Gastroesophageal sphincter (tissue), 4 donors: ENCODE data around the gene PAPPA. TPM values are rescaled to one million over a fixed set of nuclear protein-coding genes. Genes with fewer than 3 reads are reported as not detected.

ENCODE experiments used
- ATAC-seq: fragments of 150-250 bp; one replicate; pipeline ENCODE4 v1.9.1; 2016; ENCODE audit warnings: mild to moderate bottlenecking, moderate library complexity
- H3K27ac ChIP-seq, 4 donors: fragments of 200-600 bp; sonication (generic) in 3 of 4; 1 replicate in 3 of 4; 2 replicates in 1 of 4; pipeline ENCODE4 v1.5.1; 2016 to 2019
- H3K27me3 ChIP-seq: fragments of 200-600 bp; sonication (generic); one replicate; pipeline ENCODE4 v1.5.1; 2019
- H3K36me3 ChIP-seq, 2 donors: fragments of 200-600 bp; sonication (generic); one replicate each; pipeline ENCODE4 v1.5.1; 2019; ENCODE audit warnings: control low read depth in 1 of 2
- H3K4me1 ChIP-seq, 3 donors: fragments of 200-600 bp; sonication (generic); 1 replicate in 2 of 3; 2 replicates in 1 of 3; pipeline ENCODE4 v1.5.1; 2016 to 2019; ENCODE audit warnings: control low read depth in 2 of 3
- H3K4me3 ChIP-seq, 2 donors: fragments of 200-600 bp; sonication (generic); one replicate each; pipeline ENCODE4 v1.5.1; 2019; ENCODE audit warnings: mild to moderate bottlenecking in 1 of 2, moderate library complexity in 1 of 2
- H3K9me3 ChIP-seq, 3 donors: fragments of 200-600 bp; sonication (generic); one replicate each; pipeline ENCODE4 v1.5.1; 2017 to 2019; ENCODE audit warnings: control low read depth in 2 of 3
- EP300 ChIP-seq: sonication (generic); formaldehyde crosslinking; IDR thresholded peaks from one replicate; pipeline ENCODE4 v1.6.1; 2017; ENCODE audit warnings: antibody characterized with exemption, mild to moderate bottlenecking
- POLR2A ChIP-seq, 2 donors: fragments of 450-650 bp; IDR thresholded peaks; one replicate each; pipeline ENCODE4 v1.6.1; 2017; ENCODE audit warnings: antibody characterized with exemption in 2 of 2, mild to moderate bottlenecking in 2 of 2, moderate library complexity in 1 of 2
- POLR2AphosphoS5 ChIP-seq: sonication (generic); formaldehyde crosslinking; IDR thresholded peaks from one replicate; pipeline ENCODE4 v1.6.1; 2017; ENCODE audit warnings: antibody characterized with exemption
- WGBS, 2 donors: methylation state at CpG; one replicate each; pipeline ENCODE4 v1.1.5; 2018; ENCODE audit warnings: low coverage in 1 of 2; 5-methylcytosine and 5-hydroxymethylcytosine counted together
- total RNA-seq, 4 donors: library from RNA; depleted of rRNA; stranded (reverse); fragments of >200 nt; gene quantifications; one replicate each; pipeline ENCODE4 v1.1.0, GENCODE V29; 2016
- TF ChIP-seq, protein P1 (sequence below), 4 experiments: fragments of 200-600 bp in 2 of 4; fragments of 450-650 bp in 2 of 4; sonication (generic) in 1 of 4; IDR thresholded peaks; one replicate each; pipeline ENCODE4 v1.5.1; 2017 to 2019; ENCODE audit warnings: antibody characterized with exemption in 4 of 4, mild to moderate bottlenecking in 2 of 4, moderate library complexity in 2 of 4

The PAPPA gene
- total RNA-seq, 4 donors from 2014 or later = 1.9 to 5.7 (median 3.2) TPM

DNA sequence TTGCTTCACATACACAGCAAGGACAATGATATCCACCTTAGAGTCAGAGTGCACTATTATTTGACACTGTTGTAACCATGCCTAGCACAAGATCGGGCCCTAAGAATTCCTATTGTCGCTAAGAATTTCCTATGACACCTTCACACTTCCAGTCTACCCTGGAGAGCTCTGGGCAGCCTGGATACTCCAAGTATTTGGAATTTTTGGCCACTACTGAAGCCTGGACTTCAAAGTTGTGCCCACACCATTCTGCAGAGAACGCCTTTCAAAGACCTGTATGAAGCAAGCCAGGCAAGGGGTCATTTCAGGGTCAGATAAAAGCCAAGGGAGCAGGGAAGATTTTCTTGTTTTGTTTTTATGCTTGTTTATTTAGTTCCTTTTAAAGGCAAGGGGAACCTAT, 179.7 kb downstream of the PAPPA start:
- Histone ChIP-seq H3K9me3 (no peaks in the 10 kb centered on the region), H3K27me3 (peaks cover 15% of the 10 kb centered on the region), H3K36me3 (no peaks in the 10 kb centered on the region), H3K4me3 (no peak overlapping the region), H3K4me1 (no peaks in the 10 kb centered on the region), H3K27ac (no peak overlapping the region)
- 100% methylated on average over 1 of the region's 3 CpGs; no CpG with 5 or more reads in 1 of the 2 donors for WGBS, 2 donors
- no peak for TF ChIP-seq EP300
- TF ChIP-seq, protein P1, sequence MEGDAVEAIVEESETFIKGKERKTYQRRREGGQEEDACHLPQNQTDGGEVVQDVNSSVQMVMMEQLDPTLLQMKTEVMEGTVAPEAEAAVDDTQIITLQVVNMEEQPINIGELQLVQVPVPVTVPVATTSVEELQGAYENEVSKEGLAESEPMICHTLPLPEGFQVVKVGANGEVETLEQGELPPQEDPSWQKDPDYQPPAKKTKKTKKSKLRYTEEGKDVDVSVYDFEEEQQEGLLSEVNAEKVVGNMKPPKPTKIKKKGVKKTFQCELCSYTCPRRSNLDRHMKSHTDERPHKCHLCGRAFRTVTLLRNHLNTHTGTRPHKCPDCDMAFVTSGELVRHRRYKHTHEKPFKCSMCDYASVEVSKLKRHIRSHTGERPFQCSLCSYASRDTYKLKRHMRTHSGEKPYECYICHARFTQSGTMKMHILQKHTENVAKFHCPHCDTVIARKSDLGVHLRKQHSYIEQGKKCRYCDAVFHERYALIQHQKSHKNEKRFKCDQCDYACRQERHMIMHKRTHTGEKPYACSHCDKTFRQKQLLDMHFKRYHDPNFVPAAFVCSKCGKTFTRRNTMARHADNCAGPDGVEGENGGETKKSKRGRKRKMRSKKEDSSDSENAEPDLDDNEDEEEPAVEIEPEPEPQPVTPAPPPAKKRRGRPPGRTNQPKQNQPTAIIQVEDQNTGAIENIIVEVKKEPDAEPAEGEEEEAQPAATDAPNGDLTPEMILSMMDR (IDR thresholded peaks at IDR 0.05) = no peak
- TF ChIP-seq POLR2AphosphoS5 = no peak
- no peak for TF ChIP-seq POLR2A (IDR thresholded peaks at IDR 0.05)
- no peak for ATAC-seq

DNA sequence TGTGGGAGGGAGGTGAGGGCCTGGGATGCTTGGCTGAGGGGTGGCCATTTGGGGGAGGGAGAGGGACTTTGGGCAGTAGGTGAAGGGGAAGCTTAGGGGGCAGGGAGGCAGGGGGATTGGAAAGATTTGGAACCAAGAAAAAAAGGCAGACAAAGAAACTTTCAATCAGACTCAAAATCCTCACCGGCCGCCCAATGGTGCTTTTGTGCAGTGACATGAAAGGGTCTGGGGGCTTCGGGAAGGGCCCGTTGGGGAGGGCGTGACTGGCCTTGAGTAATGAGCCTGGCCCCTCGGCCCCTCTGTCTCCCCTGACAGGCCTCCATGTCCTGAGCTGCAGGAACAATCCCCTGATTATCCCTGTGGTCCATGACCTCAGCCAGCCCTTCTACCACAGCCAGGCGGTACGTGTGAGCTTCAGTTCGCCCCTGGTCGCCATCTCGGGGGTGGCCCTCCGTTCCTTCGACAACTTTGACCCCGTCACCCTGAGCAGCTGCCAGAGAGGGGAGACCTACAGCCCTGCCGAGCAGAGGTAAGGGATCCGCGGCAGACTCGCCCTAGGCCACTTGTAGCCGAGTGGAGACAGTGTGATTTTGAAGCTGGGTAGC, 181.1 kb downstream of the PAPPA start:
- H3K4me3 ChIP-seq = no peak overlapping the region
- H3K9me3 ChIP-seq = no peaks in the 10 kb centered on the region
- WGBS, 2 donors = 54 to 100% methylated on average over 2 to 4 of the region's 19 CpGs
- no peak for ATAC-seq
- H3K36me3 ChIP-seq = no peaks in the 10 kb centered on the region
- no peaks in the 10 kb centered on the region for H3K4me1 ChIP-seq
- H3K27ac ChIP-seq = no peak overlapping the region
- peaks cover 20% of the 10 kb centered on the region for H3K27me3 ChIP-seq
- TF ChIP-seq POLR2A (IDR thresholded peaks at IDR 0.05) (no peak), EP300 (no peak), POLR2AphosphoS5 (no peak)
- TF ChIP-seq, protein P1 (IDR thresholded peaks at IDR 0.05) = no peak

DNA sequence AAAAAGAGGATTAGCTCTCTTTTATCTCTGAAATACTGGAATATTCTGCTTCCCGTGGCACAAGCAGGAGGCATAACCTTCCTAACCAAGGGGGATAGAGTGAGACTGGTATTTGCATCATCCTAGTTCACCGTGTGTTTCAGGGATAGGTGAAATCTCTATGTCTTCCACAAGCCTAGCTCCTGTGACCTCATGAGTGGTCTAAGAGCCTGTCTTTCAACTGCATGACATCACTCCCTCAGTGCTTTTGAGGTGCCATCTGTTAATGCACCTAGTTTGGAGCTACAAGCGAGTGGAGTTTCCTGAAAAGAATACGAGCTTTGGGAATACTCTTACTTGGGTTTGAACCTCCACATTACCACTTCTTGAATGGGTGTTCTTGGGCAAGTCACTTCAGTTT, 181.8 kb downstream of the PAPPA start:
- TF ChIP-seq POLR2AphosphoS5 = no peak
- TF ChIP-seq, protein P1 (IDR thresholded peaks at IDR 0.05) = no peak
- TF ChIP-seq POLR2A (IDR thresholded peaks at IDR 0.05) = no peak
- no peak for TF ChIP-seq EP300
- Histone ChIP-seq H3K4me3 (no peak overlapping the region), H3K4me1 (no peaks in the 10 kb centered on the region), H3K27ac (no peak overlapping the region), H3K36me3 (no peaks in the 10 kb centered on the region), H3K9me3 (no peaks in the 10 kb centered on the region), H3K27me3 (peaks cover 20% of the 10 kb centered on the region)
- 83 to 94% methylated on average over 2 to 3 of the region's 4 CpGs for WGBS, 2 donors
- ATAC-seq = no peak

DNA sequence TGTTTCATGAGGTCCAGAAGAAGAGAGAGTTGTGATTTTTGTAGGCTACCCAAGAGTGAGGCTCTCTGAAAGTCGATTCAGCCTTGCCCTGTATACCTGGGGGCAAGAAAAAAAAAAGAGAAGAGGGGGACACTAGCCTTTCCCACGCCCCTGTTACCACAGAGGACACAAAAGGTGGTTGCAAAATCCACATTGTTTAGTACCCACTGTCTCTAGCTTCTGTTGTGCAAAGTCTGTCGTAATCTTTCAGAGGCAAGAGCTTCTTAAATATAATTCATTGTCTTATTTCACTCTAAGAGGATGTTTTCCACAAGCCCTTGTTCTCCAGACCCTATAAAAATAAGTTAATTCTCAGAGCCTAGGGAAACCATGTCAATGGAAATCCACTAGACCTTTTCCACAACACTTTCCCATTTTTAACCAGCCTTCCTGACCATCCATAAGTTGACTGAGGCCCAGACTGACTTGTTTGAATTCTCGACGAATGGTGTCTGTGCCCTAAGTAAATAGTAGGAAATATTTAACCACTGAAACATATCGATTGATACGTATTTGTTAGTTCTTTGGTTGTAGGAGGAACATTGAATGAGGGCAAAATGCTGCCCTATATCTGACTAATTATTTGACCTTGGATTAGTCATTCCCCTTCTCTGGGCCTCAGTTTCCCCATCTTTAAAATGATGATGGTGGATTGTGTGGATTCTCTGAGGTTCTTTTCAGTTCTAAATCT, 182.7 kb downstream of the PAPPA start:
- no peak for ATAC-seq
- H3K4me1 ChIP-seq = no peaks in the 10 kb centered on the region

More for the DNA sequence above, 182.7 kb downstream of the PAPPA start:
- H3K27ac ChIP-seq = no peak overlapping the region
- H3K4me3 ChIP-seq = no peak overlapping the region
- no peak for TF ChIP-seq POLR2A (IDR thresholded peaks at IDR 0.05)
- TF ChIP-seq EP300 = no peak
- no peak for TF ChIP-seq POLR2AphosphoS5
- TF ChIP-seq, protein P1 (IDR thresholded peaks at IDR 0.05) = no peak
- no peaks in the 10 kb centered on the region for H3K36me3 ChIP-seq
- no peaks in the 10 kb centered on the region for H3K9me3 ChIP-seq
- 80 to 85% methylated on average over 7 of the region's 7 CpGs for WGBS, 2 donors
- peaks cover 20% of the 10 kb centered on the region for H3K27me3 ChIP-seq
